HL-60/S4 treated with phorbol 12-myristate 13-acetate at 8.2 ng/mL for 4 days and 3 days (cell line): ENCODE results near the gene ZNF92.
"Not testable (repeated sequence)": the region's sequence is repeated elsewhere in the genome, so short reads cannot be mapped to it uniquely, and the experiment has no call there.

ENCODE experiments used
- in situ Hi-C: fragments of 300-500 bp; cut with MboI; formaldehyde crosslinking; loops from 2 replicates; pipeline ENCODE4 v1.15.0; 2022; ENCODE audit warnings: low sequenced_read_pairs

ZNF92 gene

GRCh38 chr7:65373608-65374351 is at the start of gene ZNF92:
TSS of gene ZNF92 (plus strand) at chr7:65373855. CDS start at chr7:65373998, 143 bp downstream.
- in situ Hi-C loops, result no loop called here

GRCh38 chr7:65325793-65326432 is 47.7 kb upstream of the ZNF92 start:
- in situ Hi-C loops, result no loop called here

GRCh38 chr7:65338346-65338745 is 35.3 kb upstream of the ZNF92 start:
- in situ Hi-C loops, result no loop called here

GRCh38 chr7:65339257-65339656 is 34.4 kb upstream of the ZNF92 start:
- in situ Hi-C loops, result no loop called here

- in situ Hi-C loops, result no loop called here
These were observed 30.7 kb upstream of the ZNF92 start for GRCh38 chr7:65342723-65343629.

- in situ Hi-C loops, result not testable (repeated sequence)
These were observed 29.1 kb upstream of the ZNF92 start for GRCh38 chr7:65344541-65344940.

- in situ Hi-C loops, result no loop called here
These were observed 19.4 kb upstream of the ZNF92 start for GRCh38 chr7:65354263-65354662.

GRCh38 chr7:65369843-65370242 is 3.8 kb upstream of the ZNF92 start:
- in situ Hi-C loops, result no loop called here

GRCh38 chr7:65371468-65371867 is 2.2 kb upstream of the ZNF92 start:
- in situ Hi-C loops, result no loop called here

GRCh38 chr7:65379318-65379717 is 5.7 kb downstream of the ZNF92 start:
- in situ Hi-C loops, result no loop called here

GRCh38 chr7:65381742-65382141 is 8.1 kb downstream of the ZNF92 start:
- in situ Hi-C loops, result no loop called here

GRCh38 chr7:65382452-65382851 is 8.8 kb downstream of the ZNF92 start:
- in situ Hi-C loops, result no loop called here

GRCh38 chr7:65387891-65388290 is 14.2 kb downstream of the ZNF92 start:
- in situ Hi-C loops, result no loop called here

GRCh38 chr7:65390588-65390987 is 16.9 kb downstream of the ZNF92 start:
- in situ Hi-C loops, result no loop called here

- in situ Hi-C loops, result no loop called here
These were observed 24.1 kb downstream of the ZNF92 start for GRCh38 chr7:65397730-65398142.

- in situ Hi-C loops, result not testable (repeated sequence)
These were observed 25.0 kb downstream of the ZNF92 start for GRCh38 chr7:65398671-65399070.

- in situ Hi-C loops, result not testable (repeated sequence)
These were observed 25.4 kb downstream of the ZNF92 start for GRCh38 chr7:65399101-65399500.

- in situ Hi-C loops, result no loop called here
These were observed 30.4 kb downstream of the ZNF92 start for GRCh38 chr7:65404020-65404419.

GRCh38 chr7:65406706-65407105 is 33.1 kb downstream of the ZNF92 start:
- in situ Hi-C loops, result not testable (repeated sequence)

- in situ Hi-C loops, result no loop called here
These were observed 35.7 kb downstream of the ZNF92 start for GRCh38 chr7:65409363-65409762.

GRCh38 chr7:65411249-65411648 is 37.6 kb downstream of the ZNF92 start:
- in situ Hi-C loops, result no loop called here
